Suppressor macrophage (primary cell): ENCODE results near the gene DEGS2.

Source experiments
- DNase-seq, 4 experiments: peaks; one replicate each; pipeline ENCODE4 v3.0.0-alpha.2; 2020 to 2022

DEGS2 gene

DNA sequence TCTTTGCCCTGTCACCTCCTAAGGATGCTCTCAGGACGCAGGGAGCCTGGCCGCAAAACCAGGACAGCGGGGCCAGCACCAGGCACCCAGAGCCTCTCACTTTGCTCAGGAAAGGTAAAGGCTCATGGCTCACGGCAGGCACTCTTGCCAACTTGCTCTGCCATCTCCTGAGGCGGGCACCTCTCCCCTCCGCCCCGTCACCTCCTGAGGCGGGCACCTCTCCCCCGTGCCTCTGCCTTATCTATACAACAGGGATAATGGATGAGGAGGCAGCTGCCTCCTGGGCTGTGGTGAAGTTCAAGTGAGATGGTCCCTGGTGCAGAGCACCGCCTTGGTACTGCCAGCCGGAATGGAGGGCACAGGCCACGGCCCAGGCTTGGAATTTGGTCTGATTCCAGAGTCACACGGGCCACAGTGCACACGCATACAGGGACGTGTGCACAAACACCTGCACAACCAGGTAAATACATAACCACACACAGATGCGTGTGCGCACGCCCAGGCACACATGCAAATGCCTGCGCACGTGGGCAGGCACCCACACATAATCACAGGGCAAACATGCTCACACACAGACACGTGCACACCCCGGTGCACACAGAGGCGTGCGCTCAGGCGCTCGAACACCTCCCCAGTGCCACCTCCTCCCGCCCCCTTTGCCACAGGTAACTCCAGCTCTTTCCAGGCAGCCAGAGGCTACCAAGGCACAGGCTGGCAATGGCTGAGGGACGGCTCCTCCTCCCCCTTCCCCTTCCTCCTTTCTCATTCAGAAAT is 11.6 kb downstream of the DEGS2 start:
- no peak for DNase-seq

GRCh38 chr14:100147181-100147631 is 12.2 kb downstream of the DEGS2 start:
- DNase-seq = peak; percentile 46 to 76 (median 67)

DNA sequence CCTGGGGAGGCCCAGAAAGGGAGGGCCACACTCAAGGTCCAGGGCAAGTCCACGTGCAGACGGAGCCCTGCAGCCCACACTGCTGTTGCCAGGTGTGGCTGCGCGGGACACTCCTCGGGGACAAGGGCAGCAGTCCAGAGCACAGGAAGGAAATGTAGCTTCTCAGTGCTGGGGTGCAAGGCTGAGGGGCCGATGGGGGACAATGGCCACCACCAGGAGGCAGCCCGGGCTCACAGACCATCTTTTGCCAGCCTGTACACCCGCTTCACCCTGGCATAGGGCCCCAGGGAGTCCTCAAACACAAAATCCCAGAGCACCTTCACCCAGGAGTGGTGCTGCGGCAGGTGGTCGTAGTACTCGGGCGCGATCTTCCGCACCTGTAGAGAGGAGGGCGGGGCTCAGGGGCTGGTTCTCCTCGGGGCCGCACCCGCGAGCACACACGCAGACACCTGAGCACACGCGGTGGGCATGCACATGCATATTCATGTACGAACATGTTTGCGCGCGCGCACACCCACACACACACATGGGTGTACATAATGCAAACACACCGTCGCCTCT is 12.8 kb downstream of the DEGS2 start:
- DNase-seq = peak in 1 of 4 experiments; percentile 39

DNA sequence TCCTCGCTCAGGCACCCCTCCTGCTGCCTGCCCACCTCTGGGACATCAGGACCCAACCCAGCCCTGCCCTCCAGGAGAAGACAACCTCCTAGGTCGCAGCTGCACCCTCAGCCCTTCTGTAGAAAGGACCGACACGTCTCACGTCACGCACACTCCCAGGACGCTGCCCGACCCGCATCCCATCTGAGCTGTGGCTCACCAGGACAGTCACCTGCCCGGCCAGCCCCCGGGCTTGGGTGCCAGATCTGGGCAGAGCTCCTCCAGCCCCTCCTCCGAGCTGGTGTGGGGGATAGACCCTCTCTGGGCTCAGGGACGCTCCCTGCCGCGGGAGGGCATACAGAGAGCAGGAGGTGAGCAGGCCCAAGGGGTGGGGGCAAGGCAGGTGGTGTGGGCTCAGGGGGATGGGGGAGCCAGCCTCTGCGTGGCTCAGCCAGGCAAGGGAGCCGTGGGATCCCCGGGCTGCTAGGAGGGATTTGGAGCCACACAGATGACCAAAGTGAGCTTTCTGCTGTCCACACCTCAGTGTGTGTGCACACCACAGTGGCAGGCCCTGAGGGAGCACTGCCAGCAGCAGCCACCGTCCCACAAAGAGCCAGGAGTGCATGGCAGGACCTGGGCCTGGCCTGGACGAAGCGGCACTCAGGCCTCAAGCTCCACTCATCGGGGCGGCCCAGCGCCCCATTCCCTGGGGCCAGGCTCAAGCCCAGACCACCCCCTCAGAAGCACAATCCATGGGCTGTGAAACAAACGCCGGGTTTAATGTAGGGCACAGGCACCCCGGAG is 13.6 kb downstream of the DEGS2 start:
- DNase-seq = no peak

DNA sequence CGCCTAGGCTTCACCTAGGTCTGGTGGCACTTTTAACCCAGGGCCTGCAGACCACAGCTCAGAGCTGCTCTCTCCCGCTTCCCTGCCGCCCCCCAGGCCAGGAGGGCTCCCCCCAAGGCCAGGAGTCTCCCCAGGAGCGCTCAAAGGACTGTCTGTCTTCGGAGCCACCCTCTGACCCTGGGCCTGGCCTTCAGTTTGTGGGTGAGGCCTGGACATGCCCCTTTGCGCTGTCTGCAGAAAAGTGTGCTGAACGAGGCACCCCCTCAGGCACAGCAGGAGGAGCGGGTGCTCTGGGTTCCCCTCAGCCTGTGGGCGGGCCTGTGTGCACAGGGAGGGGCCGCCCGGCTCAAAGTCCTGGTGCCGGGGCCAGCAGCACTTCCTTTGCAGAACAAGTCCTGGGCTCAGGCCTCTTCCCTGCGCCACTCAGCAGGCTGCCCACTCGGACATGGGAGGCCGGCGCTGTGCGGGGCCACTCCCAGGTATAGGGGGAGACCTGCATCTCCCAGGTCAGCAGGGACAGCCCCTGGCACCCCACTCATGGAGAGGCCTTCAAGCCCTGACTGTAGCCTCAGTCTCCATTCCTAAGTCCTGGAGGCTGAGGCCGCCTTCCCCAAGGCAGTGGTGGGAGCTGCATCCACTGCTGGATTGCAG is 14.3 kb downstream of the DEGS2 start:
- DNase-seq = no peak

GRCh38 chr14:100144645-100144995 is 14.8 kb downstream of the DEGS2 start:
- no peak for DNase-seq

- no peak for DNase-seq
Measured at GRCh38 chr14:100143934-100144333, 15.5 kb downstream of the DEGS2 start.

DNA sequence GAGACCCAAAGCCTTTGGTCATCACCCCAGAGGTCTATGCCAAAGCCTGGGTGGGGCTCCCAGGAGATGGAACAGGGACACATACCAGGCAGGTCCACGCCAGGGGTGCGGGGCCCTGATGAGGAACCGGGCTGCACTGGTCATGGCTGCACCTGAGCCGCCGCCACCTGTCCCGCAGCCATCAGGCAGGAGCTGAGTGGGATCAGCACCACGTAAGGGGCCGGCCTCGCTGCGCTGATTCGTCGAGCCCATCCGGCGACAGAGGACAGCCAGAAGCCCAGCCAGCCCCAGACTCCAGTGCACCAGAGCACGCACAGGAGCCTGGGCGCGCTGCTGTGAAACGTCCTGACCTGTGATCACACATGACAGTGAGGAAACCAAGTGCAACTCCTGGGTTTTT is 15.9 kb downstream of the DEGS2 start:
- no peak for DNase-seq

GRCh38 chr14:100142073-100143040 is 17.1 kb downstream of the DEGS2 start:
- DNase-seq = no peak

DNA sequence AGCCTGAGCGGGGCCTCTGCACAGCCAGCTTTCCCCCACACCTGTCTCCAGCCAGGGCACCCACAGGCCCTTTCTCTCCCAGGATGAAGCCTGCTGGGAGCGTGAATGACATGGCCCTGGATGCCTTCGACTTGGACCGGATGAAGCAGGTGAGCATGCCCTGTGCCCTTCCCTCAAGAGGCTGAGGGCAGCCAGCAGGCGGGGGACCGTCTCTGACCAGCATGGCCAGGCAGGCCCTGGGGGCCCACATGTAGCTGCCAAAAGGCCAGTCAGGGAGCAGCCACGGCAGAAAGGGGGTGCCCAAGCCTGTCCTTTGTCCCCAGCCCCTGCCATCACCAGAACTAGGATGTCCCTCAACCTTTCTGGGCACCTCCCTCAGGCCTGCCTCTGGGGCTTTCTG is 18.3 kb downstream of the DEGS2 start:
- DNase-seq = no peak

DNA sequence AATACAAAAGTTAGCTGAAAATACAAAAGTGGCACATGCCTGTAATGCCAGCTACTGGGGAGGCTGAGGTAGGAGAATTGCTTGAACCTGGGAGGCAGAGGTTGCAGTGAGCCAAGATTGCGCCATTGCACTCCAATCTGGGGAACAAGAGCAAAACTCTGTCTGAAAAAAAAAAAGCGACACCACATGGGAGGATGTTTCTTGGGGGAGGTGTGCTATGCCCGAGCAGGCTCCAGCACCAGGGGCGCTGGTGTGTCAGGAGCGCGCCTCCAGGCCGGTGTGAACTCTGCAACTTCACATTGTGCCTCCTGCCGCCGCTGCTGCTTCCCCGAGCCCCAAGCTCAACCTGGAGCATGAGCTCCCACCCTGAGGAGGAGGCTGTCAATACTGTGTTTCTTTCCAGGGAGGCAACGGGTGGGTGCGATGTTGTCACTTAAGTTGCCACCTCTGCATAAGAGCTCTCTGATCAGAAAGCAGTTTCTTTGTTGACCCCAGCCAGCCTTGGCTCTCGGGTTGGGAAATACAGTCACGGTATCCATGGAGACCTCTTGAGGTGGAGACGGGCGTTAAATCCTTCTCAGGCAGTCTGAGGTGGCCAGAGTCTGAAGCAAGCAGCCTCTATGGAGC is 18.9 kb downstream of the DEGS2 start:
- DNase-seq = peak in 1 of 4 experiments; percentile 48

GRCh38 chr14:100138955-100139354 is 20.5 kb downstream of the DEGS2 start:
- no peak for DNase-seq

DNA sequence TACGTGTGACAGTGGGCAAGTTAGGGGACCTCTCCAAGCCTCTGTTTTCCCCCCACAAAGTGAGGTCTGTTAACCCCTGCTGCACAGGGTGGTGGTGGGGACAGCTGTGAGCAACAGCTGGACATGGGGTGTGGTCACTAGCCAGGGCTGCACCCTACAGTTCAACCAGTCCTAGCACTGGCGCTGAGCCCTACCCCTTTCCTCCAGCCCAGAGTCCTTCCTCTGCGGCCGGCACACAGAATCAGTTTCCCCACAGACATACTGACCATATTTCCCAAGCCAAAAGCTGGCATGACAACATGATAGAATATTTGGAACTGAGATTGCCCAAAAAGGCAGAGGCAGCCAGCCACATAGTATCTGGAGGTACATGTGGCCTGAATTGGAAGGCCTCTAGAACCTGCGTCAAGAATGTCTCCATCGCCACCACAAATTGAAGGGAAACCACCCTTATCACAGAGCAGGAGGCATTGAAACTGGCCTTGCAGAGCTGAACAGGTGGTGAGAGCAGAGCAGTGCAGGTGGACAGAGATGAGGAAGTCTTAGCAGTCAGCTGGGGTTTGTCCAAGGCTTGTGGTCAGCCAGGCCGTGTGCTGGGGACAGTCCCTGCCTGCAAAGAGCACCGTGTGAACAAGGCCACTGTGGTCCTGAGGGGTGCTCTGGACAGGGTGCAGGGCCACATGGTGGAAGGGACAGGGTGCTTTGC is 21.2 kb downstream of the DEGS2 start:
- no peak for DNase-seq

GRCh38 chr14:100137173-100137572 is 22.3 kb downstream of the DEGS2 start:
- DNase-seq = no peak

- DNase-seq = no peak
Measured at GRCh38 chr14:100135784-100136183, 23.7 kb downstream of the DEGS2 start.

DNA sequence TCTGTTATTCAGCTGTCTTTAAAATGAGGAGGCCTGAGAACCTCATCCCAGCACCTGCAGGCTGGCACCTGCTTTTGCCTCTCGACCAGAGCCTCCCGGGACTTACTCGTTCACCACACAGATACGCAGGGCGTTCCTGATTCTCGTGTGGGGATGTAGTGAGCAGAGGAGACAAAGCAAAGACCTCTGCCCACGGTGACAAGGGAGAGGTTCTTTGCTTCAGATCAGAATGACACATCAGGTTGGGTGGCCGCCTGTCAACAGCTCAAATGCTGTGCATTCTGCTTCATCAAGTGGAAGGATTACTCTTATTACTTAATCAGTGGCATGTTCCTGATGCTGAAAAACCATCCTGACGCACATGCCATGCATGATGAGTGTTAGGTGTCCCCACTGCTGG is 24.4 kb downstream of the DEGS2 start:
- no peak for DNase-seq

GRCh38 chr14:100134586-100134985 is 24.9 kb downstream of the DEGS2 start:
- no peak for DNase-seq

DNA sequence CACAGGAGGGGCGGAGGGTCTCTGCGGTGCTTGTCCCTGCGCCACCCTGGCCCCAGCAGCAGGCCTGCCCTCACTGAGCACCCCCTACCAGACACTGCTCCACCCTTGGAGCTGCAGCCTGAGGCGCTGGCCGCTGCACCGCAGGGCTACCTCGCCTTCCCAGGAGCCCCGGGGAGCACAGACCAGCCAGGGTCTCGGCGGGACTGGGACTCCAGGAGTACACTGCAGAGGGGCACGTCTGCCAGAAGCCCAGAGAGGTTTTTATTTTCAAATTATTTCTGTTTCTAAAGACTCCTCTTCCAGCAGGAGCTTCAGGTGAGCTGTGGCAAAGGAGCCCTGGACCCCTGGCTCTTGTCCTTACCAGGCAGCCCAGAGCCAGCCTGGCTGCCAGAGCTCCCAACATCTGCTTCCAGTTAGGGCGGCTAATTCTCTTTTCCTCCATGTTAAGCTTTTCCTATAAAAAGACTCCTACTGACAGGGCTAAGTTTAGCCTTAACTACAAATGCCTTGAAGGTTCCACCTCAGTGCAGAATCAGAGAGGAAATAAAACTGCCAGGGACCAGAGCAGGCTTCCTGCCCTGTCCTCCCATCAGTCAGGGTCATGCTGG is 26.4 kb downstream of the DEGS2 start:
- no peak for DNase-seq

DNA sequence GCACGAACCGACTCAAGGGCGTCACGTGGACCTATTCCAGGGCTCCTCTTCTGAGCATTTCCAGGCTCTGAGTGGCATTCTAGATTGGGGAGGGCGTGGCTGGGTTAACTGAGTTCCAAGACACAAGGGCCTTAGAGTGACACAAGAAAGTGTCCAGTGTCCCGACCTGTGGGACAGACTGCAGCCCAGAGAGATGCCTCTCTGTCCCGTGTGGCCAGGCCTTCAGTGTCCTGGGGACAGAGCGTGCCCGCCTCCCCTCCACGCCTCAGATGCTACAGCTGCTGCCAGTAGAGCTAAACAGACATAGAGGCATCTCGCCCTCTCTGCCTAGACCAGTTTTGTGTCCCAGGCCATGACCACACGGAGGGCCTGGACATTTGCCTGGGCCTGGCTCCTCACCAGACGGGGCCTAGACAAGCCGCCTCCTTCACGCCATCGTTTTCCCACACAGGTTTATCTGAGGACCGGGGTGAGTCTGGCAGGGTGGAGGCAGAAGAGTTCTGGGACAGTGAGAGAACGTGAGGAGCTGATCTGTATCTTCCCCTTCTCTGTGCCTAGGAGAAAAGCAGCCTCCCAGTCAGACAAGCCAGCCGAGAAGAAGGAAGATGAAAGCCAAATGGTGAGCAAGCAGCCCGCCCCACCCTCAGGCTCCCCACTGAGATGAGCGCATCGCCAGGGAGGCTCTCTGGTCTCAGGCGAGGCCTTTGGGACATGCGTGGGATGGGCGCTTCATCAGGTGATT is 27.1 kb downstream of the DEGS2 start:
- DNase-seq = no peak

GRCh38 chr14:100131181-100131580 is 28.3 kb downstream of the DEGS2 start:
- DNase-seq = no peak
